Spleen (tissue), 7 donors: Measurements from ENCODE around the gene KYNU.

Source experiments
- CTCF ChIP-seq, 11 experiments: fragments of 200-600 bp in 7 of 11; fragments of 450-650 bp in 4 of 11; sonication (generic) in 4 of 11; IDR thresholded peaks in 8 of 11; conservative IDR thresholded peaks in 3 of 11; 1 replicate in 7 of 11; 2 replicates in 4 of 11; pipeline versions ENCODE4 v1.4.0 to v1.8.0; 2016 to 2021; ENCODE audit warnings: antibody characterized with exemption in 11 of 11, inconsistent platforms in 4 of 11, mild to moderate bottlenecking in 1 of 11
- POLR2A ChIP-seq, 3 donors: fragments of 450-650 bp; IDR thresholded peaks; one replicate each; pipeline ENCODE4 v1.5.1; 2017; ENCODE audit warnings: antibody characterized with exemption in 3 of 3, mild to moderate bottlenecking in 1 of 3
- POLR2AphosphoS5 ChIP-seq, 3 donors: sonication (generic); formaldehyde crosslinking; IDR thresholded peaks; one replicate each; pipeline ENCODE4 v1.5.1; 2017; ENCODE audit warnings: antibody characterized with exemption in 3 of 3
- donor health status: DM: no; HTN: no; CAD: no; lungs with moderate emphysema.
- donor health status: DM: no; HTN: no; CAD: no.
- donor health status: DM: no; HTN: no; CAD: no.

- TF ChIP-seq CTCF (IDR thresholded peaks at IDR 0.05 in 8 of 11, conservative IDR thresholded peaks at IDR 0.05 in 3 of 11) (no peak), POLR2AphosphoS5 (IDR thresholded peaks at IDR 0.05) (no peak), POLR2A (IDR thresholded peaks at IDR 0.05) (no peak)
Measured at GRCh38 chr2:143058851-143059250, 181.4 kb downstream of the KYNU start.
